GM18517 (cell line): ENCODE measurements around the gene C2orf69.

Source experiments
- ATAC-seq: cut with Tn5 transposase; IDR thresholded peaks from one replicate; pipeline ENCODE4 v1.9.1; 2021; ENCODE audit warnings: mild to moderate bottlenecking, moderate library complexity; ENCODE audit not compliant: unreplicated experiment

The C2orf69 gene

GRCh38 chr2:199966976-199967375 lies 55.9 kb downstream of the C2orf69 start:
- no peak for ATAC-seq

GRCh38 chr2:199968126-199968525 lies 57.0 kb downstream of the C2orf69 start:
- ATAC-seq = no peak

- no peak for ATAC-seq
Observed at GRCh38 chr2:199972088-199972626, 61.1 kb downstream of the C2orf69 start.

- ATAC-seq = no peak
Observed at GRCh38 chr2:199973703-199974102, 62.6 kb downstream of the C2orf69 start.

GRCh38 chr2:199975273-199975895 lies 64.3 kb downstream of the C2orf69 start:
- no peak for ATAC-seq
